GM19035 (cell line): ENCODE results near the gene DHX36.

Source experiments
- ATAC-seq: cut with Tn5 transposase; IDR thresholded peaks from one replicate; pipeline ENCODE4 v1.9.1; 2021; ENCODE audit not compliant: unreplicated experiment

DHX36 gene

GRCh38 chr3:154294016-154294415 is 30.3 kb downstream of the DHX36 start:
- ATAC-seq: no peak

- ATAC-seq: no peak
Observed at GRCh38 chr3:154290187-154290586, 34.1 kb downstream of the DHX36 start.

GRCh38 chr3:154285221-154285620 is 39.1 kb downstream of the DHX36 start:
- no peak for ATAC-seq

GRCh38 chr3:154280161-154280560 is 44.1 kb downstream of the DHX36 start:
- ATAC-seq: no peak

GRCh38 chr3:154275965-154276364 is 48.3 kb downstream of the DHX36 start:
- ATAC-seq: no peak

GRCh38 chr3:154275292-154275691 is 49.0 kb downstream of the DHX36 start:
- no peak for ATAC-seq

- no peak for ATAC-seq
Observed at GRCh38 chr3:154274348-154274747, 49.9 kb downstream of the DHX36 start.

- ATAC-seq: no peak
Observed at GRCh38 chr3:154273381-154273780, 50.9 kb downstream of the DHX36 start.

GRCh38 chr3:154254527-154254926 is 69.8 kb downstream of the DHX36 start:
- ATAC-seq: no peak

GRCh38 chr3:154252759-154253638 is 71.3 kb downstream of the DHX36 start:
- peak; percentile 85 for ATAC-seq

- no peak for ATAC-seq
Observed at GRCh38 chr3:154251610-154252009, 72.7 kb downstream of the DHX36 start.

GRCh38 chr3:154250291-154250690 is 74.0 kb downstream of the DHX36 start:
- ATAC-seq: no peak

- ATAC-seq: no peak
Observed at GRCh38 chr3:154247806-154248415, 76.4 kb downstream of the DHX36 start.

GRCh38 chr3:154244644-154245043 is 79.6 kb downstream of the DHX36 start:
- no peak for ATAC-seq

GRCh38 chr3:154243353-154243752 is 80.9 kb downstream of the DHX36 start:
- ATAC-seq: no peak

GRCh38 chr3:154242766-154243165 is 81.5 kb downstream of the DHX36 start:
- ATAC-seq: no peak

GRCh38 chr3:154241496-154241895 is 82.8 kb downstream of the DHX36 start:
- ATAC-seq: no peak

GRCh38 chr3:154240235-154240634 is 84.1 kb downstream of the DHX36 start:
- ATAC-seq: no peak

GRCh38 chr3:154236331-154236730 is 88.0 kb downstream of the DHX36 start:
- no peak for ATAC-seq

GRCh38 chr3:154235330-154235729 is 89.0 kb downstream of the DHX36 start:
- no peak for ATAC-seq

- ATAC-seq: no peak
Observed at GRCh38 chr3:154229217-154229590, 95.1 kb downstream of the DHX36 start.

- no peak for ATAC-seq
Observed at GRCh38 chr3:154228561-154229216, 95.6 kb downstream of the DHX36 start.
